Measurements from ENCODE around the gene SLC9A8.

- TF ChIP-seq MAX (CRISPR knock-in tag; IDR thresholded peaks at IDR 0.05) (no peak), JUN (IDR thresholded peaks at IDR 0.05; ENCODE audit: borderline replicate concordance, low read depth, low read length) (no peak), JUN (CRISPR knock-in tag; IDR thresholded peaks at IDR 0.05; ENCODE audit: borderline replicate concordance) (no peak), MYNN (IDR thresholded peaks at IDR 0.05) (no peak), MYNN (CRISPR knock-in tag; IDR thresholded peaks at IDR 0.05) (no peak), TEAD4 (IDR thresholded peaks at IDR 0.05; ENCODE audit: low read length) (no peak), TEAD4 (CRISPR knock-in tag; IDR thresholded peaks at IDR 0.05; ENCODE audit: borderline replicate concordance) (no peak), ZNF253 (CRISPR knock-in tag; conservative IDR thresholded peaks at IDR 0.05) (no peak), NRF1 (conservative IDR thresholded peaks at IDR 0.05 in 1 of 2, IDR thresholded peaks at IDR 0.05 in 1 of 2) (no peak), CTCF (IDR thresholded peaks at IDR 0.05 in 2 of 3, conservative IDR thresholded peaks at IDR 0.05 in 1 of 3; ENCODE audit: insufficient read depth in 2 of 3, low read depth in 1 of 3, low read length in 3 of 3) (no peak), ZBTB40 (IDR thresholded peaks at IDR 0.05) (no peak), ZBTB40 (CRISPR knock-in tag; IDR thresholded peaks at IDR 0.05) (no peak), JUNB (CRISPR knock-in tag; conservative IDR thresholded peaks at IDR 0.05) (no peak), NONO (IDR thresholded peaks at IDR 0.05; ENCODE audit: low read depth in 2 of 2, low read length in 1 of 2) (no peak), YY1 (IDR thresholded peaks at IDR 0.05; ENCODE audit: borderline replicate concordance in 1 of 3, control insufficient read depth in 1 of 3, extremely low read depth in 1 of 3, insufficient read depth in 3 of 3, insufficient read length in 1 of 3, insufficient replicate concordance in 2 of 3, low read depth in 1 of 3, low read length in 2 of 3) (no peak)
Observed at GRCh38 chr20:49887251-49888211, 74.9 kb downstream of the SLC9A8 start.

Measured in K562 (cell line).